Gastrocnemius medialis (tissue), 4 donors: ENCODE data around the gene BPIFB6. TPM values are rescaled to one million over a fixed set of nuclear protein-coding genes. Genes with fewer than 3 reads are reported as not detected.
"Not testable (repeated sequence)": the region's sequence is repeated elsewhere in the genome, so short reads cannot be mapped to it uniquely, and the experiment has no call there.

Experiments
- ATAC-seq, 2 donors: fragments of 150-250 bp; one replicate each; pipeline ENCODE4 v1.9.1; 2016
- DNase-seq, 2 donors: peaks; one replicate each; pipeline ENCODE4 v3.0.0-alpha.2; 2019
- H3K27ac ChIP-seq, 4 donors: fragments of 200-600 bp; sonication (generic); 1 replicate in 1 of 4; 2 replicates in 3 of 4; pipeline ENCODE4 v1.5.1; 2016 to 2018; ENCODE audit warnings: mild to moderate bottlenecking in 2 of 4, moderate library complexity in 1 of 4
- H3K27me3 ChIP-seq, 3 donors: fragments of 200-600 bp; sonication (generic) in 2 of 3; 1 replicate in 1 of 3; 2 replicates in 2 of 3; pipeline versions ENCODE4 v1.5.1 to v1.6.0; 2016 to 2019; ENCODE audit warnings: mild to moderate bottlenecking in 1 of 3, moderate library complexity in 1 of 3
- H3K36me3 ChIP-seq, 2 donors: fragments of 200-600 bp; sonication (generic) in 1 of 2; one replicate each; pipeline ENCODE4 v1.5.1; 2017 to 2018
- H3K4me1 ChIP-seq, 2 donors: fragments of 200-600 bp; sonication (generic) in 1 of 2; one replicate each; pipeline ENCODE4 v1.5.1; 2016 to 2017; ENCODE audit warnings: mild to moderate bottlenecking in 2 of 2
- H3K4me3 ChIP-seq, 4 donors: fragments of 200-600 bp; sonication (generic) in 3 of 4; 1 replicate in 1 of 4; 2 replicates in 3 of 4; pipeline ENCODE4 v1.5.1; 2016 to 2019; ENCODE audit warnings: mild to moderate bottlenecking in 2 of 4
- H3K9me3 ChIP-seq, 3 donors: fragments of 200-600 bp; sonication (generic) in 2 of 3; 1 replicate in 1 of 3; 2 replicates in 2 of 3; pipeline ENCODE4 v1.5.1; 2016 to 2019
- POLR2A ChIP-seq, 2 donors: fragments of 450-650 bp; IDR thresholded peaks; one replicate each; pipeline ENCODE4 v1.6.1; 2017; ENCODE audit warnings: antibody characterized with exemption in 2 of 2, mild to moderate bottlenecking in 2 of 2, moderate library complexity in 2 of 2
- in situ Hi-C, 4 donors: fragments of 200-750 bp; cut with MboI; loops; one replicate each; pipeline versions ENCODE4 v1.15.0 to v1.8.0; 2017; ENCODE audit warnings: low sequenced_read_pairs in 4 of 4
- intact Hi-C: fragments of 100-400 bp; cut with DNase I; formaldehyde crosslinking; loops from one replicate; pipeline ENCODE4 v1.15.1; 2023; ENCODE audit warnings: low total_unique reads
- total RNA-seq, 4 donors: library from RNA; depleted of rRNA; stranded (reverse); fragments of >200 nt; gene quantifications; one replicate each; pipeline versions ENCODE4 v1.1.0 to v1.2.3, GENCODE V29; 2016
- TF ChIP-seq, protein P1 (sequence below), 5 experiments: fragments of 450-650 bp in 3 of 5; fragments of 200-600 bp in 2 of 5; sonication (generic) in 2 of 5; IDR thresholded peaks in 4 of 5; conservative IDR thresholded peaks in 1 of 5; 1 replicate in 4 of 5; 2 replicates in 1 of 5; pipeline ENCODE4 v1.5.1; 2016 to 2019; ENCODE audit warnings: antibody characterized with exemption in 5 of 5, mild to moderate bottlenecking in 3 of 5, moderate library complexity in 3 of 5

Gene BPIFB6
- total RNA-seq, 4 donors from 2014 or later, result not detected

DNA sequence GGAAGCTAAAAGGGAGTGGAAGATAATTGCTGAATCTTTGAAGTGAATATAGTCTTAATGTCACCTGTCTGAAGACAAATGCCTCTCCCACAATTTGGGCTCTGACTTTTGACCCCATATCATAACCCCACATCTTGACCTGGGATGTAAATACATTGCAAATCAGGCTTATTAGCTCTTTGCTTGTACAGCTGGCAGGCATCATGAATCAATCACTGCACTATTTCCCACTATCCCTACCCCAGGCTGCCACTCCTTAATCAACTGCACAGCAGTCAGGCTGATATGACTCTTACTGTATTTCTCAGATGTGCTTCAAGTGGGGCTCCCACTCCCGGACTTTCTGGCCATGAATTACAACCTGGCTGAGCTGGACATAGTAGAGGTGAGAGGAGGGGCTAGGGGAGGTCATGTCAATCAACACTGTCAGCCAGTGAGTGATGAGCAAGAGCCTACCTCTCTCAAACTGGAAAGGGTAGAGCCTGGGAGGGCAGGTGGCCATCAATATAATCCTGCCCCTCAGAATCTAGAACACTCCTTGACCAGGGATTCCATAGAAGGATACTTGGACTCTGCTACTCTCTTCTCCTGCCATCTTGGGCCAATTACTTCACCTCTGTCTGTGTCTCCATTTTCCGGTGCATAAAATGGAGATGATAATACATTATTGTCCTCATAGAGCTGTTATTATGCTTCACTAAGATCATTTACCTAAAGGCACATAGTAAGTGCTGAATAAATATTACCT, 11.7 kb downstream of the BPIFB6 start:
- H3K4me3 ChIP-seq, result no peak overlapping the region
- intact Hi-C loops (no loop called here), in situ Hi-C loops (no loop called here)
- H3K9me3 ChIP-seq, result no peaks in the 10 kb centered on the region
- no peaks in the 10 kb centered on the region for H3K27me3 ChIP-seq
- H3K36me3 ChIP-seq, result no peaks in the 10 kb centered on the region
- no peak for TF ChIP-seq POLR2A (IDR thresholded peaks at IDR 0.05)
- TF ChIP-seq, protein P1, sequence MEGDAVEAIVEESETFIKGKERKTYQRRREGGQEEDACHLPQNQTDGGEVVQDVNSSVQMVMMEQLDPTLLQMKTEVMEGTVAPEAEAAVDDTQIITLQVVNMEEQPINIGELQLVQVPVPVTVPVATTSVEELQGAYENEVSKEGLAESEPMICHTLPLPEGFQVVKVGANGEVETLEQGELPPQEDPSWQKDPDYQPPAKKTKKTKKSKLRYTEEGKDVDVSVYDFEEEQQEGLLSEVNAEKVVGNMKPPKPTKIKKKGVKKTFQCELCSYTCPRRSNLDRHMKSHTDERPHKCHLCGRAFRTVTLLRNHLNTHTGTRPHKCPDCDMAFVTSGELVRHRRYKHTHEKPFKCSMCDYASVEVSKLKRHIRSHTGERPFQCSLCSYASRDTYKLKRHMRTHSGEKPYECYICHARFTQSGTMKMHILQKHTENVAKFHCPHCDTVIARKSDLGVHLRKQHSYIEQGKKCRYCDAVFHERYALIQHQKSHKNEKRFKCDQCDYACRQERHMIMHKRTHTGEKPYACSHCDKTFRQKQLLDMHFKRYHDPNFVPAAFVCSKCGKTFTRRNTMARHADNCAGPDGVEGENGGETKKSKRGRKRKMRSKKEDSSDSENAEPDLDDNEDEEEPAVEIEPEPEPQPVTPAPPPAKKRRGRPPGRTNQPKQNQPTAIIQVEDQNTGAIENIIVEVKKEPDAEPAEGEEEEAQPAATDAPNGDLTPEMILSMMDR (IDR thresholded peaks at IDR 0.05 in 4 of 5, conservative IDR thresholded peaks at IDR 0.05 in 1 of 5), result no peak
- DNase-seq, result no peak
- no peaks in the 10 kb centered on the region for H3K4me1 ChIP-seq
- no peak overlapping the region for H3K27ac ChIP-seq
- ATAC-seq, result no peak

DNA sequence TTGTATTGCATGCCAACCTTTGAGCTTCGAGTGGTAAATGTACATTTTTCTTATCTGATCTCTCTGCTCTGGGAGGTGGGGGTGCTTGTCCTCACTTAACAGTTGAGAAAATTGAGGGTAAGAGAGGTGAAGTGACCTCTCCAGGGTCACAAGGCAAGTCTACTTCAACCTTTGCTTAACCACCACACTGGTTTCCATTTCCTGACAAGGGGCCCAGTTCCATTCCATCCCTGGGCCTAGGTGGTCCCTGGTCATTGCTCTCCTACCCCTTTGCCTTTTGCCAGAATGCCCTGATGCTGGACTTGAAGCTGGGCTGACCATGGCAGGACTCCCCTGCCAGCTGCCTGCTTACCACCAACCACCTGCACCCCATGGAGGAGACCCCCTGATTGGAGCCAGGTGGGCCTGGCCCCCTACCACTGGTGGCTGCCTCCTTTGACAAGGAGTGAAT, 12.3 kb downstream of the BPIFB6 start:
- H3K27ac ChIP-seq, result no peak overlapping the region
- in situ Hi-C loops (no loop called here), intact Hi-C loops (no loop called here)
- DNase-seq (no peak), ATAC-seq (no peak)
- TF ChIP-seq, protein P1 (IDR thresholded peaks at IDR 0.05 in 4 of 5, conservative IDR thresholded peaks at IDR 0.05 in 1 of 5), result no peak
- H3K36me3 ChIP-seq, result no peaks in the 10 kb centered on the region
- H3K4me3 ChIP-seq, result no peak overlapping the region
- H3K27me3 ChIP-seq, result no peaks in the 10 kb centered on the region
- no peaks in the 10 kb centered on the region for H3K9me3 ChIP-seq
- no peaks in the 10 kb centered on the region for H3K4me1 ChIP-seq

DNA sequence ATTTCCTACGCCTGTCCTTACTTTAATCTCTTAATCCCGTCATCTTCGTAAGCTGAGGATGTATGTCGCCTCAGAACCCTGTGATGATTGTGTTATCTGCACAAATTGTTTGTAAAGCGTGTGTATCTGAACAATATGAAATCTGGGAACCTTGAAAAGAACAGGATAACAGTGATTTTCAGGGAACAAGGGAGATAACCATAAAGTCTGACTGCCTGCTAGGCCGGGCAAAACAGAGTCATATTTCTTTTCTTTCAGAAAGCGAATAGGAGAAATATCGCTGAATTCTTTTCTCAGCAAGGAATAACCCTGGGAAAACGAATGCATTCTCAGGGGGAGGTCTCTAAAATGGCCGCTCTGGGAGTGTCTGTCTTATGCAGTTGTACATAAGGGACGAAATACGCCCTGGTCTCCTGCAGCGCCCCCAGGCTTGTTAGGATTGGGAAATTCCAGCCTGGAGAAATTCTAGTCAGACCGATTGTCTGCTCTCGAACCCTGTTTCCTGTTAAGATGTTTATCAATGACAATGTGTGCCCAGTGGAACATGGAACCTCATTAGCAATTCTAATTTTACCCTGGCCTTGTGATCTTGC, 13.8 kb downstream of the BPIFB6 start:
- H3K4me1 ChIP-seq, H3K27me3 ChIP-seq, intact Hi-C loops, H3K36me3 ChIP-seq, H3K4me3 ChIP-seq, H3K27ac ChIP-seq, H3K9me3 ChIP-seq, in situ Hi-C loops, ATAC-seq, DNase-seq: not testable (repeated sequence)

DNA sequence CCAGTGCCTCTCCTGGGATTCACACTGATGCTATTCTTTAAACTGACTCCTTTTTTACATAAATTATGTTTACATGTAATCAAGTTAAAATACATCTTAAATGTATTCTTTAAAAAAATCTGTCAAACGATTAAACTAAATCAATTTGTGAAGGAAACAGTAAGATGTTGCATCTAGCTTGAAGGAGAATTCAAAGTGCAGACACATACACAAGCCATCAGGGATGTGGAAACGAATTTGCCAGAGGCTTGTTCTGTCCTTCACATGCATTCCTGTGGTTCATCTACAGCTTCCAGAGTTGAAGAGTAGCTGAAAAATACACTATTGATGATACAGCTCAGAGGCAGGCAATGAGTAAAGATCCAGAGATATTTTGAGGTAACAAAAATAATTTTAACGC, 15.0 kb downstream of the BPIFB6 start:
- in situ Hi-C loops (no loop called here), intact Hi-C loops (no loop called here)
- no peaks in the 10 kb centered on the region for H3K9me3 ChIP-seq
- no peak overlapping the region for H3K4me3 ChIP-seq
- TF ChIP-seq, protein P1 (IDR thresholded peaks at IDR 0.05 in 4 of 5, conservative IDR thresholded peaks at IDR 0.05 in 1 of 5), result no peak
- no peak for TF ChIP-seq POLR2A (IDR thresholded peaks at IDR 0.05)
- no peaks in the 10 kb centered on the region for H3K27me3 ChIP-seq
- no peaks in the 10 kb centered on the region for H3K36me3 ChIP-seq
- H3K4me1 ChIP-seq, result no peaks in the 10 kb centered on the region
- no peak for ATAC-seq
- no peak for DNase-seq
- no peak overlapping the region for H3K27ac ChIP-seq

DNA sequence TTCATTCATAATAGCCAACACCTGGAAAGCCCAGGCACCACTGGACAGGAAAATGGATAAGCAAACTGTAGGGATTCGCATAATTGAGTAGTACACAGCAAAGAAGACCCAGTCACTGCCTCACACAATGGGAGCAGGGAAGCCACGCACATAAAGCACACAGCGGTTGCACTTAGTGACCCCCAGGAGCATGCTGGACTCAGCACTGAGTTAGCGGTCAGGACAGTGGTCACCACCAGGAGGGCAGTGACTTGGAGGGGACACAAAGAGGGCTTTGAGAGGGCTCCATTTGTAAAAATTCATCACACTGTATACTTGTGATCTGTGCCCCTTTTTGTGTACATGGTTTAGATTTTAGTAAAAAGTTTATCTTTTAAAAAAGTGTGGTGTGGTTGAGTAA, 19.9 kb downstream of the BPIFB6 start:
- intact Hi-C loops (no loop called here), in situ Hi-C loops (no loop called here)
- Histone ChIP-seq H3K36me3 (no peaks in the 10 kb centered on the region), H3K4me1 (no peaks in the 10 kb centered on the region), H3K9me3 (no peaks in the 10 kb centered on the region), H3K27ac (no peak overlapping the region), H3K4me3 (no peak overlapping the region), H3K27me3 (no peaks in the 10 kb centered on the region)
- no peak for TF ChIP-seq POLR2A (IDR thresholded peaks at IDR 0.05)
- TF ChIP-seq, protein P1 (IDR thresholded peaks at IDR 0.05 in 4 of 5, conservative IDR thresholded peaks at IDR 0.05 in 1 of 5), result no peak
- no peak for DNase-seq
- no peak for ATAC-seq
